ENCODE measurements around the gene PTK7.
A peak's percentile ranks its signal among the peaks of the same experiment; 100 is the strongest.

PTK7 gene

DNA sequence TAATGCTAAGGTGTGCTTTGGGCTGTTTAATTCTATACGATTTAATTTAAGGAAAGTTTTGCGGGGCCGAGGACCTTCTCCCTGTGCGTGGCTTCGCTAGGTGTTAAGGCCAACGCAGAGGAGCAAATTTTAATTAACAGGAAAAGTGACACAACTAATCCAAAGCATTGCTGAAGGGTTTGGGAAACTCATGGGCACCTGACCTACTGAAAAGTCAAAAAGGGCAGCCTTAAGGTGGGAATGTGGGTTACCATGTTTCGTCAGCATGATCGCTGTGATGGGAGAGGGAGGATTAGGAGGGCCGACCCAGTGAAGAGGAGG, 105.5 kb downstream of the PTK7 start:
- no peak for DNase-seq

DNA sequence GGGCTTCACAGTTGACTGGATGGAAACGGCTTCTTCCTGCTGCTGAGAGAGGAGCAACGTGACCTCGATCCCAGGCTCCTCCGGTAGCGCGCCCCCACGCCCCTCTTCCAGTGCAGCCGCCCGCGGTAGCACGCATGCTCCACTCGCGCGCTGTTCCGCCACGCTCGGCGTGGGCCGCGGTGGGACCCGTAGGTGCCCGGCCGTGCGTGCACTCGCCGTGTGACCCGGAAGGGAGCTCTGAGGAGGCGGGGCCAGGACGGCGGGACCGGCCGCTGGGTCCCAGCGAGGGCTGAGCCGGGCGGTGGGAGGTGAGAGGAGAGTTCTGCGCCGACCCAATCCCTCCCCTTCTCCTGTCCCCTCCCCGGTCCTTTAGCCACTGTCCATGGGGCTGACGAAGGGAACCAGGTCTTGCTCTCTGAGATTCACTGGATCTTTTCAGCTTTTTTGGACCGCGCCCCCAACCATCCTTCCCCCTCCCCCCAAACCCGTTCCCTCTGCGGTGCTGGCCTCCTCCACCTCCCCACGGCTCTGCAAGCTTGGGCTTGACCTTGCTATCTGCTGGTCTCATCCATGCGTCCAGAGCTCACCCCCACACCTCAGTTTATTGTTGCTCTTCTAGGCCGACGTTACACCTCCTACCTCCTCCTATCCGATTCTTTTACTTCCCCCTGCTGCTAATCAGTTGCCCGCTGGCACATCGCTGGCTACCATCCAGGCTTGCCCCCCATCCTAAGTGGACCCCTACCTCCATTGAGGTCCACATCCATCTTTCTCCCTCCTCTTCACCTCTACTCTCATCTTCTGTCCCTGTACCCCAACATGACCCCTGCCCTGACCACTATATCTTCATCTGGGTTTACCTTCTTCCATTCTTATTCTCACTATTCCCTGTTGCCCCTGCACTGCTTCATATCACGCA, 106.1 kb downstream of the PTK7 start, which contains the start of gene CUL9:
CUL9 (plus strand) TSS at position 255 of the 919 bp plus-strand sequence. CDS start 2,115 bp downstream, outside the sequence.
- DNase-seq = peak; percentile 65

DNA sequence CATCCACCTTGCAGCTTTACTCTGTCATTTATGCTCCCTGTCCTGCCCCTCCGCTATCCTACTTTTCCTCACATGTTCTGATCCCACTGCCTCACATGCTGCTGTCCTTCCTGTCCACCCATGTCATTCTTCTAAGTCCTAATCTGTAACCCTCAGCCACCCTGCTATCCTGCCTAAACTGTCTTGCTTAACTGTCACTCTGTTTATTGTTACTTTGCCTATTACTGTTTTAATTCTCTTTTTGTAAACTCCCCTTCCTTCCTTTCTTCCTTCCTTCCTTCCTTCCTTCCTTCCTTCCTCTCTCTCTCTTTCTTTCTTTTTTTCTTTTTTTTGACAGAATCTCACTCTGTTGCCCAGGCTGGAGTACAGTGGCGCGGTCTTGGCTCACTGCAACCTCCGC, 107.3 kb downstream of the PTK7 start:
- no peak for DNase-seq

DNA sequence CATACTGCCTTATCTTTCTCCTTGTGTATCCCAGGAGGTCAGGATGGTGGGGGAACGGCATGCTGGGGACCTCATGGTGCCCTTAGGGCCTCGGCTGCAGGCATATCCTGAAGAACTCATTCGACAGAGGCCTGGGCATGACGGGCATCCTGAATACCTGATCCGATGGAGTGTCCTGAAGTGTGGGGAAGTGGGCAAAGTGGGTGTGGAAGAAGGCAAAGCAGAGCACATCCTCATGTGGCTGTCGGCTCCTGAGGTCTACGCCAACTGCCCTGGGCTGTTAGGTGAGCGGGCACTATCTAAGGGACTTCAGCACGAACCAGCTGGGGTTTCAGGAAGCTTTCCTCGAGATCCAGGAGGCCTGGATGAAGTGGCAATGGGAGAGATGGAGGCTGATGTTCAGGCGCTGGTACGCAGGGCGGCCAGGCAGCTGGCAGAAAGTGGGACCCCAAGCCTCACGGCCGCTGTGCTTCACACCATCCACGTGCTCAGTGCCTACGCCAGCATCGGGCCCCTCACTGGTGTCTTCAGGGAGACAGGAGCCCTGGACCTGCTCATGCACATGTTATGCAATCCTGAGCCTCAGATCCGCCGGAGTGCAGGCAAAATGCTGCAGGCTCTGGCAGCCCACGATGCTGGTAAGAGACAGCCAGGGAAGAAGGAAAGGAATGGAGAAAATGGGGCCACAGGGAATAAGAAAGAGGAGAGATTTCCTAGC, 108.3 kb downstream of the PTK7 start:
- no peak for DNase-seq

DNA sequence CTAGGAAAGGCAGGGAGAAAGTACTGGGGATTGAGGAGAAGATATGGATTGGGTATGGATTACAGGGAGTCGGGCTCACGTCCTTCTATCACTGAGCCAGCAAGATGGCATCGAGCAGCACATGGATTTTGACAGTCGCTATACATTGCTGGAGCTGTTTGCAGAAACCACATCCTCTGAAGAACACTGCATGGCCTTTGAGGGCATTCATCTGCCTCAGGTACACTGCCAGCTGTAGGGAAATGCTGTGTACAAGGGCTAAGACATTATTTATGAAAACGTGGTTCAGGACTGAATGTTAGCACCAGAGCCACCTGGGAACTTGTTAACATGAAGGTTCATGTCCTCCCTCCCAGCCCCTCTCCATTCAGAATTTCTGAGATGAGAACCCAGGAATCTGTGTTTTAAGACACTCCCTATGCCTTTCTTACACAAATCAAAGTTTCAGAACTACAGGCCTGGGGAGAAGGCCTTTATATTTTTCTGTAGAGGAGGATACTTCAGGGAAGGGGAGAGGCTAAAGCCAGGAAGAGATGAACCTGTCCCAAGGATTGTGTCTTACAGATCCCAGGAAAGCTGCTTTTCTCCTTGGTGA, 109.4 kb downstream of the PTK7 start:
- no peak for DNase-seq

DNA sequence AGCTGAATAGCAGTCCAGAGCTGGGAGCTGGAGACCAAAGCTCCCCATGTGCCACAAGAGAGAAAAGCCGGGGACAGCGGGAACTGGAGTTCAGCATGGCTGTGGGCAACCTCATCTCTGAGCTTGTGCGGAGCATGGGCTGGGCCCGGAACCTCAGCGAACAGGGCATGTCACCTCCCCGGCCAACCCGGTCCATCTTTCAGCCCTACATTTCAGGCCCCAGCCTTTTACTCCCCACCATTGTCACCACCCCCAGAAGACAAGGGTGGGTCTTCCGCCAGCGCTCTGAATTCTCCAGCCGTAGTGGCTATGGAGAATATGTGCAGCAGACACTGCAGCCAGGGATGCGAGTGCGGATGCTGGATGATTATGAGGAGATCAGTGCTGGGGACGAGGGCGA, 109.9 kb downstream of the PTK7 start:
- DNase-seq = no peak

DNA sequence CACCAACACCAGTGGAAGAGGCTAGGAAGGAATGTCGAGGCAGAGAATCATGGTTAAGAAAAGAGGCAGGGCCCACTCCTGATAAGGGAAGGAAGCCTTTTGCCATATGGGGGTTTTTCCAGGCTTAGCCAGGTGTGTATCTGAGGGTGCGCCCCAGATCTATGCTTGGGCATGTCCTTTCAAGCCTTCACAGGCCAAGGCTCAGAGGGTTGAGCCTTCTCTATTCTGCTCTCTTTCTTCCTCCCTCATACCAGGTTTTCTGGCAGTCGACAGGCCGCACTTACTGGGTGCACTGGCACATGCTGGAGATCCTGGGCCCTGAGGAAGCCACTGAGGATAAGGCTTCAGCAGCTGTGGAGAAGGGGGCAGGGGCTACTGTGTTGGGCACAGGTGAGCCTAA, 110.6 kb downstream of the PTK7 start:
- DNase-seq = no peak

DNA sequence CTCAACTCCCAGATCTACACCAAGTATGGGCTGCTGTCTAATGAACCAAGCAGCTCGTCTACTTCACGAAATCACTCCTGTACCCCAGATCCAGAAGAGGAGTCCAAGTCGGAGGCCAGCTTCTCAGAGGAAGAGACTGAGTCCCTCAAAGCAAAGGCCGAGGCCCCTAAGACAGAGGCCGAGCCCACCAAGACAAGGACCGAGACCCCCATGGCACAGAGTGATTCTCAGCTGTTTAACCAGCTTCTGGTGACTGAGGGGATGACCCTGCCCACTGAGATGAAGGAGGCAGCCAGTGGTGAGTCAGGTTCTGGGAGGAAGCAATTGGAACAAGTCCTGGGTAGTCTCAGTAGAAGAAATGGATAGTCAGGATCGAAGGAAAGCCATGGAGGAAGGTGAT, 111.7 kb downstream of the PTK7 start:
- no peak for DNase-seq

DNA sequence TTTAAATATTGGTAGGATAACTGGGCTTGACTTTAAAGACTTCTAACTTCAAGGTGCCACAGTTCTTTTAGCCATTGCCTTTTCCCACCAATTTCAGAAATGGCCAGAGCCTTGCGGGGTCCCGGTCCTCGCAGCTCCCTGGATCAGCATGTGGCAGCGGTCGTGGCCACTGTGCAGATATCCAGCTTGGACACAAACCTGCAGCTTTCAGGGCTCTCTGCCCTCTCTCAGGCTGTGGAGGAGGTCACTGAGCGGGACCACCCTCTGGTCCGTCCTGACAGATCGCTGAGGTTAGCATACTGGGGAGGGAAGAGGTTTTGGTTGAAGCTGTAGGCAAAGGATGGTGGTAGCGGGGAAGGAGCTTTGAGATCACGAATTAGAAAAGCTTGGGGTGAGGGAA, 112.3 kb downstream of the PTK7 start:
- DNase-seq = no peak

DNA sequence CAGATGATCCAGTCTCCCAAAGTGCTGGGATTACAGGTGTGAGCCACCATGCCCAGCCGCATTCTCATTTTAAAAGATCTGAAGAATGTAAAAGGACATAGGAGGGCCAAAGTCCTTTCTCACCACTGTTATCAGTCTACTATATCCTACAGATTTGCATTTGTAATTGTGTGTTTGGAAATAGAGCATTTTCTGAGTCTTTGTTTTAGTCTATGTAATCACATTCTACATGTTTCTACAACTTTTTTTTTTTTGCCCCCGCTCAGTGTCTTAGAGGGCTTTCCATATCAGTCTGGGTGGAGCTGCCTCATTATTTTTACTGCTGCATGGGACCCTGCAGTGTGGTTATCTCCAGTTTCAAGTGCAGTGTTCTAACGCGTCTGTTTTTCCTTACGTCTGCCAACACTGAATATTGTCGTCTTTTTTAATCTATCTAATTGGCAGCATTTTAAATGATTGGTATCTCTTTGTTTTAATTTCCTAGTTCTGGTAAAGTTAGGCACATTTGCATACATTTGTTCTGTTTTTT, 113.7 kb downstream of the PTK7 start:
- no peak for DNase-seq

DNA sequence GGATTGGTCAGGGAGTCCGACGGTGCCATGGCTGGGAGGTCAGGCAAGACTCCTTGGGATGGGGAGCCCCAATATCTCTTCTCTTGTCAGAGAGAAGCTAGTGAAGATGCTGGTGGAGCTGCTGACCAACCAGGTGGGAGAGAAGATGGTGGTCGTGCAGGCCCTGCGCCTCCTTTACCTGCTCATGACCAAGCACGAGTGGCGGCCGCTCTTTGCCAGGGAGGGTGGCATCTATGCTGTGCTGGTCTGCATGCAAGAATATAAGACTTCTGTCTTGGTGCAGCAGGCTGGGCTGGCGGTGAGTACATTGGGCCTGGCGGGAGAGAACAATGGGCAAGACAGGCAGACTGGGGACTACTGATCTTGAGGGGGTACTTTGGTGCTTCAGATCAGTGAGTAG, 116.8 kb downstream of the PTK7 start:
- DNase-seq = no peak

DNA sequence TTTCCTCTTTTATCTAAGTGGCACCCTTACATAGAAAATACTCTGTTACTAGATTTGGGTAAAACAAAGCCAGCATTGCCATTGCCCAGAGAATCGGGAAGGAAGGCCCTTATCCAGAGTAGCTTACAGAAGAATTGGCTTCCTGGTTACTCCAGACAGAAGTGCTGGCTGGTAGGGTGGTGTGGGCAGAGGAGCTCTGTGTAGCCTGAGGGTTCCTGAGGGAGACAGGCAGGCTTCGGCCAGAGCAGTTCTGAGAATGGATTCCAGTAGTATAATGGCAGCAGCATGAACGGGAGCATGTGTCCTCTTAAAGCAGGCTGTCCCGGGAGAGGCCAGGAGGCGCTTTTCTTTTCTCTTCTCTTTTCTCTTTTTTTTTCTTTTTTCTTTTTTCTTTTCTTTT, 117.8 kb downstream of the PTK7 start:
- no peak for DNase-seq

DNA sequence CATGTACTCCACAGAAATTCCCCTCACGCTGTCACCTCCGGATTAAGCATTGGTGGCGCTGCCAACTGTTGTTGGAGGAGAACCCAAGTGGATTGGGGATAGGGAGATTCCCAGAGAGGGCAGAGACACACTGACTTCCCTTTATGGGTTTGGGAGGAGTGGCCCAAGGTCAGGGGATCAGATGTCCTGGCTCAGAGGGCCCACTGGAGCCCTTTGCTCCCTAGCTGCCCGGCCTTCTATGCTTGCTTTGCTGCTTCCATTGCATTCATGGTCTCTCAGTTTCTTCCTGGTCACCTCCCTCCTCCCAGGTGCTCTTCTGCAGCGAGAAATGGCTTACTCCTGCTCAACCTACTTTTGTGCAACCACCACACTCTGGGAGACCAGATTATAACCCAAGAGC, 120.2 kb downstream of the PTK7 start:
- DNase-seq = no peak

DNA sequence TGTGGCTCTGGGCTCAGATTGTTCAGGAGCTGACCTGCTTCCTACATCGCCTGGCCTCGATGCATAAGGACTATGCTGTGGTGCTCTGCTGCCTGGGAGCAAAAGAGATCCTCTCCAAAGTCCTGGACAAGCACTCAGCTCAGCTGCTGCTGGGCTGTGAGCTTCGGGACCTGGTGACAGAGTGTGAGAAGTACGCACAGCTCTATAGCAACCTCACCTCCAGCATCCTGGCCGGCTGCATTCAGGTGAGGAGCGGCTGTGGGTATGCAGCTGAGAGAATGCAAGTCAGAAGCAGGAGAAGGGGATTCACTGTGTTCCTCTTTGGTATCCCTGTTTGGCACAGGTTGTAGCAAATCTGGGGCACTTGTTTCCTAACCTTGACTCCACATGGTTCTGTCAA, 123.8 kb downstream of the PTK7 start:
- no peak for DNase-seq

DNA sequence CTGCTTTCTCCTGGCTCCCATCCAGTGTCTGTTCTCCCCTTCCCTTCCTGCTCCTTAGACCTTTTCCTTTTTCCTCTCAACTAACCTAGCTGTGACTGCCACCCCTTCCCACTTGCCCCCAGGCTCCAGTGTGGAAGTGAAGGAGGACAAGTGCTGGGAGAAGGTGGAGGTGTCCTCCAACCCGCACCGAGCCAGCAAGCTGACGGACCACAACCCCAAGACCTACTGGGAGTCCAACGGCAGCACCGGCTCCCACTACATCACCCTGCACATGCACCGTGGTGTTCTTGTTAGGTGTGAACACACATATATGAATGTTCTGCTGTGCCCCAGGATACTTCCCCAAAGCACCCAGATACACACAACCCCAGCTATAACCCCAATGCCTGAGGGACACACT, 124.4 kb downstream of the PTK7 start:
- no peak for DNase-seq

DNA sequence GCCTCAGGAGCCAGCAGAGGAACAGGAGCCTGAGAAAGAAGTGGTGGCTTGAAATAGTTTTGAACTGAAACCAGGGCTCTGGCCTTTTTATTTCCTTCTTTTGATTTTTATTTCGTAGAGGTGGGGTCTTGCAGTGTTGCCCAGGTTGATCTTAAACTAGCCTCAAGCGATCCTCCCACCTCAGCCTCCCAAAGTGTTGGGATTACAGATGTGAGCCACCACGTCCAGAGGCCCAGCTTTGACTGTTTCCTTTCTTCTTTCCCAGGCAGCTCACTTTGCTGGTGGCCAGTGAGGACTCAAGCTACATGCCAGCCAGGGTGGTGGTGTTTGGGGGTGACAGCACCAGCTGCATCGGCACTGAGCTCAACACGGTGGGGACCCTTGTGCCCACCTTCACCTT, 126.3 kb downstream of the PTK7 start:
- DNase-seq = no peak

DNA sequence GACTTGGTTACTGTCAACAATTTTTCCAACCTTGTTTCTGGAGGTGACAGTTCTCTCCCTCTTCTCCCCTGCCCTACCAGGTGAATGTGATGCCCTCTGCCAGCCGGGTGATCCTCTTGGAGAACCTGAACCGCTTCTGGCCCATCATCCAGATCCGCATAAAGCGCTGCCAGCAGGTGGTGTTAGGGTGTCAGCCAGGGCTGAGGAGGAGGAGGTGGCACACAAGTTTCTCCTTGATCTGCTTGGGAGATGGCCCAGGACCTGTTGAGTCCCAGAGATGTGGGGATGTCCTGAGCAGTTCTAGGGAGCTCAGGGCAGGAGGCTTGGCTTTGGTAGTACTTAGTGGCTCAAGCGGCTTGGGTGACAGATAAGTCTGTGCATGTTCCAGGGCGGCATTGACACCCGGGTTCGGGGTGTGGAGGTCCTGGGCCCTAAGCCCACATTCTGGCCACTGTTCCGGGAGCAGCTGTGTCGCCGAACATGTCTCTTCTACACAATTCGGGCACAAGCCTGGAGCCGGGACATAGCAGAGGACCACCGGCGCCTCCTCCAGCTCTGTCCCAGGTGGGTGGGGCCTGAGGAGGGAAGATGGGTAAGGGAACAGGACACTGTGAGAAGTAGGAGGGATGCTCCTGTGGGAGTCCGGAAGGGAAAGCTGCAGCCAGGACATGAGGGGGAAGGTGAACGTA, 127.1 kb downstream of the PTK7 start:
- DNase-seq = no peak

DNA sequence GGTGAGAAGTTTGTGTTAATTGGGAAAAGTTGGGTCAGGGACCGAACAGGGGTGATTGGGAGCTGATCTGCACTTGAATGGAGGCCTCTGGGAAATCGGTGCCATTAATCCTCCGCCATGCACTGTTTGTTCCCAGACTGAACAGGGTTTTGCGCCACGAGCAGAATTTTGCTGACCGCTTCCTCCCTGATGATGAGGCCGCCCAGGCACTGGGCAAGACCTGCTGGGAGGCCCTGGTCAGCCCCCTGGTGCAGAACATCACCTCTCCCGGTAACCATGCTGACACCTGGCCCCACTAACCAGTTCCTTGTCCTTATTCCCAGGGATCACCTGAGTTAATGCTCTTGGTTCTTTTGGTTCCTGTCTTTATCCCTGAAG, 127.6 kb downstream of the PTK7 start:
- DNase-seq = no peak

DNA sequence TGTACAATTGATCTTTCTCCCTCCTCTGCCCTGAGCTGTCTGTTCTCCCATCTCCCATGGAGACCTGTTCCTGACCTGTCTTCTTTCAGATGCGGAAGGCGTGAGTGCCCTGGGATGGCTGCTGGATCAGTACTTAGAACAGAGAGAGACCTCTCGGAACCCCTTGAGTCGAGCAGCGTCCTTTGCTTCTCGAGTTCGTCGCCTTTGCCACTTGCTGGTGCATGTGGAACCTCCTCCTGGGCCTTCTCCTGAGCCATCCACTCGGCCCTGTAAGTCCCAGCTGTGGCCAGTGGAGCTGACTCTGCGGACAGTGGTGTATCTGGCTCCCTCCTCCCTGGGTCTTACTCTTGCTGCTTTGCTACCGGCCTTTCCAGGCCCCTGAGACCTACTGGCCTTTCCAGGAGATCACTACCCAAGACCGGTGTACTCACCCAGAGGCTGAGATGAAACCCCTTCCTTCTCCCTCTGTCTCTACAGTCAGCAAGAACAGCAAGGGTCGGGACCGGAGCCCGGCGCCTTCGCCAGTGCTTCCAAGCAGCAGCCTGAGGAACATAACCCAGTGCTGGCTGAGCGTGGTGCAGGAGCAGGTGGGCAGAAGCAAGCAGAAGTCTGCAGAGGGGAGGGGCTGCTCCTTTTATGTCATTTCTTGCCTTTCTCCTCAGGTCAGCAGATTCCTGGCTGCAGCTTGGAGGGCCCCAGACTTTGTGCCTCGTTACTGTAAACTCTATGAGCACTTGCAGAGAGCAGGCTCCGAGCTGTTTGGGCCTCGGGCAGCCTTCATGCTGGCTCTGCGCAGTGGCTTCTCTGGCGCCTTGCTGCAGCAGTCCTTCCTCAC, 128.4 kb downstream of the PTK7 start:
- DNase-seq = no peak

DNA sequence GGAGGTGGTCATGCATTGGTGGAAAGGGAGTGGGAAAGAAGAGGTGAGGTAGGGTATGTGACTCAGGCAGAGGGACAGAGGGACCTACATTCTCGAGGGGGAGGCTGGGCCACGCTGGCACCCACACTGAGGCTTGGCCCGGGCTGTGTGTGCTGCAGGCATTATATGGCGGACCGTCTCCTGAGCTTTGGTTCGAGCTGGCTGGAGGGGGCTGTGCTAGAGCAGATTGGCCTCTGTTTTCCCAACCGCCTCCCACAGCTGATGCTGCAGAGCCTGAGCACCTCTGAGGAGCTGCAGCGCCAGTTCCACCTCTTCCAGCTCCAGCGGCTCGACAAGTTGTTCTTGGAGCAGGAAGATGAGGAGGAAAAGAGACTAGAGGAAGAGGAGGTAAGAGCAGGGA, 129.7 kb downstream of the PTK7 start:
- no peak for DNase-seq

DNA sequence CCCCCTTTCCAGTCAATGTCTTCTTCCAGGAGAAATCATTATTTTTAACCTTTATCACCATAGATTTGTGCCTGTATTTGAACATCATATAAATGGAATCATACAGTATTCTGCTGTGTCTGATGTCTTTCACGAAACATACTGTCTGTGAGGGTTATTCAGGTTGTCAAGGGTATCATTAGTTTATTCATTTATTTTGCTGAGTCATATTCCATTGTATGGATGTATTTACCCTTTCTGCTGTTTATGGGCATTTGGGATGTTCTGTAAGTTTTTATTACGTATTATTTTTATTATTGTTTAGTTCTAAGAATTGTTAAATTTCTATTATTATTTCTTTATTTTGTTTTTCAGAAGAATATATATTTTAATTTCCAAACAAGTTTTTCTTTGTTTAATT, 131.2 kb downstream of the PTK7 start:
- no peak for DNase-seq

Data from NCI-H1436 (cell line).